Natural killer cell (primary cell): Measurements from ENCODE around the gene PHEX. TPM values are rescaled to one million over a fixed set of nuclear protein-coding genes. Genes with fewer than 3 reads are reported as not detected.

Experiments
- ATAC-seq, 3 donors: fragments of 150-1000 bp in 2 of 3; fragments of 200-7000 bp in 1 of 3; cut with Tn5 transposase; 1 replicate in 1 of 3; 2 replicates in 2 of 3; pipeline ENCODE4 v1.10.0; 2021; ENCODE audit warnings: mild to moderate bottlenecking in 2 of 3, moderate library complexity in 2 of 3
- DNase-seq, 2 donors: peaks; one replicate each; pipeline versions ENCODE4 v3.0.0 to v3.0.0-alpha.2; 2013 to 2021; ENCODE audit warnings: mixed read lengths in 1 of 2
- H3K27ac ChIP-seq: one replicate; pipeline ENCODE4 v1.5.1; 2013; ENCODE audit warnings: mild to moderate bottlenecking, low read length
- H3K27me3 ChIP-seq: one replicate; pipeline ENCODE4 v1.6.1; 2013; ENCODE audit warnings: low read length; ENCODE audit not compliant: control insufficient read depth, insufficient read depth
- H3K36me3 ChIP-seq: one replicate; pipeline ENCODE4 v1.6.1; 2013; ENCODE audit warnings: low read length; ENCODE audit not compliant: control insufficient read depth, insufficient read depth
- H3K4me1 ChIP-seq: one replicate; pipeline ENCODE4 v1.6.1; 2013; ENCODE audit warnings: low read length; ENCODE audit not compliant: control insufficient read depth, insufficient read depth
- H3K4me3 ChIP-seq: one replicate; pipeline ENCODE4 v1.5.1; 2013; ENCODE audit warnings: low read length
- H3K9me3 ChIP-seq: one replicate; pipeline ENCODE4 v1.6.1; 2013; ENCODE audit warnings: low read length; ENCODE audit not compliant: control insufficient read depth, insufficient read depth
- H3K27ac Mint-ChIP-seq, 2 donors: one replicate each; pipeline ENCODE4 v1.8.0; 2022; ENCODE audit warnings: mild to moderate bottlenecking in 2 of 2, mixed read lengths in 2 of 2, moderate library complexity in 1 of 2
- H3K27me3 Mint-ChIP-seq, 2 donors: one replicate each; pipeline ENCODE4 v1.8.0; 2022; ENCODE audit warnings: low read depth in 2 of 2, mixed read lengths in 2 of 2
- H3K36me3 Mint-ChIP-seq: one replicate; pipeline ENCODE4 v1.8.0; 2022; ENCODE audit warnings: mixed read lengths
- H3K4me1 Mint-ChIP-seq, 2 donors: one replicate each; pipeline ENCODE4 v1.8.0; 2022; ENCODE audit warnings: mixed read lengths in 2 of 2
- H3K4me3 Mint-ChIP-seq: one replicate; pipeline ENCODE4 v1.8.0; 2022; ENCODE audit warnings: mild to moderate bottlenecking, moderate library complexity, mixed read lengths
- H3K9me3 Mint-ChIP-seq, 2 donors: one replicate each; pipeline ENCODE4 v1.8.0; 2022; ENCODE audit warnings: mixed read lengths in 2 of 2
- CTCF ChIP-seq: fragments of 200-600 bp; IDR thresholded peaks from one replicate; pipeline ENCODE4 v1.8.0; 2022; ENCODE audit warnings: antibody characterized with exemption
- WGBS: methylation state at CpG from one replicate; pipeline ENCODE4 v1.1.7; 2013; ENCODE audit warnings: missing lambda C conversion rate; ENCODE audit not compliant: insufficient coverage; 5-methylcytosine and 5-hydroxymethylcytosine counted together
- intact Hi-C: fragments of 100-400 bp; cut with micrococcal nuclease; formaldehyde crosslinking; loops from one replicate; pipeline ENCODE4 v1.14.2; 2022
- total RNA-seq, 4 donors: library from RNA; stranded (reverse); fragments of 120-200 nt in 1 of 4; gene quantifications; one replicate each; pipeline versions ENCODE4 v1.2.3 to v1.2.4, GENCODE V29; 2013 to 2022

PHEX gene
- total RNA-seq, 3 donors from 2014 or later (not counting 1 experiment from before 2014, with no cell fraction given), result 0.10 to 0.54 (median 0.25) TPM

- no peak overlapping the region for H3K27ac Mint-ChIP-seq
- H3K9me3 Mint-ChIP-seq, result no peaks in the 10 kb centered on the region
- Histone ChIP-seq H3K36me3 (no peaks in the 10 kb centered on the region), H3K4me1 (no peaks in the 10 kb centered on the region), H3K27me3 (no peaks in the 10 kb centered on the region), H3K9me3 (no peaks in the 10 kb centered on the region), H3K4me3 (no peak overlapping the region), H3K27ac (no peak overlapping the region)
- TF ChIP-seq CTCF, result no peak
- DNase-seq (no peak), ATAC-seq (no peak)
- intact Hi-C loops, result no loop called here
- no peaks in the 10 kb centered on the region for H3K4me1 Mint-ChIP-seq
- H3K4me3 Mint-ChIP-seq, result no peak overlapping the region
- WGBS, result 84% methylated on average over 2 of the region's 3 CpGs
- H3K36me3 Mint-ChIP-seq, result no peaks in the 10 kb centered on the region
- H3K27me3 Mint-ChIP-seq, result peaks cover under 1 to 14% of the 10 kb centered on the region in 2 donors
These were observed 89.0 kb downstream of the PHEX start for GRCh38 chrX:22121161-22121560.

GRCh38 chrX:22122510-22122909, 90.4 kb downstream of the PHEX start:
- ATAC-seq, result no peak

GRCh38 chrX:22124098-22124497, 92.0 kb downstream of the PHEX start:
- WGBS, result 94% methylated on average over 5 of the region's 6 CpGs
- no peak for DNase-seq
- no peak overlapping the region for H3K4me3 Mint-ChIP-seq
- Histone ChIP-seq H3K36me3 (no peaks in the 10 kb centered on the region), H3K9me3 (no peaks in the 10 kb centered on the region), H3K4me1 (no peaks in the 10 kb centered on the region), H3K27me3 (no peaks in the 10 kb centered on the region), H3K27ac (no peak overlapping the region), H3K4me3 (no peak overlapping the region)
- intact Hi-C loops, result no loop called here
- no peak overlapping the region for H3K27ac Mint-ChIP-seq
- H3K9me3 Mint-ChIP-seq, result no peaks in the 10 kb centered on the region
- no peaks in the 10 kb centered on the region for H3K36me3 Mint-ChIP-seq
- TF ChIP-seq CTCF, result no peak
- no peak for ATAC-seq
- H3K4me1 Mint-ChIP-seq, result no peaks in the 10 kb centered on the region
- H3K27me3 Mint-ChIP-seq, result peaks cover 5 to 16% of the 10 kb centered on the region in 2 donors

More at GRCh38 chrX:22122510-22122909, 90.4 kb downstream of the PHEX start:
- Histone ChIP-seq H3K4me1 (no peaks in the 10 kb centered on the region), H3K27ac (no peak overlapping the region), H3K27me3 (no peaks in the 10 kb centered on the region), H3K4me3 (no peak overlapping the region), H3K9me3 (no peaks in the 10 kb centered on the region), H3K36me3 (no peaks in the 10 kb centered on the region)
- DNase-seq, result no peak
- Mint-ChIP-seq H3K4me3 (no peak overlapping the region), H3K9me3 (no peaks in the 10 kb centered on the region), H3K4me1 (no peaks in the 10 kb centered on the region), H3K27ac (no peak overlapping the region), H3K27me3 (peaks cover 5 to 20% of the 10 kb centered on the region in 2 donors), H3K36me3 (no peaks in the 10 kb centered on the region)
- no peak for TF ChIP-seq CTCF
- intact Hi-C loops, result no loop called here
- WGBS, result 96% methylated on average over 2 of the region's 2 CpGs

GRCh38 chrX:22125481-22125880, 93.4 kb downstream of the PHEX start:
- Mint-ChIP-seq H3K4me1 (no peaks in the 10 kb centered on the region), H3K9me3 (no peaks in the 10 kb centered on the region), H3K36me3 (no peaks in the 10 kb centered on the region), H3K27me3 (peaks cover 5 to 18% of the 10 kb centered on the region in 2 donors), H3K27ac (no peak overlapping the region), H3K4me3 (no peak overlapping the region)
- Histone ChIP-seq H3K9me3 (no peaks in the 10 kb centered on the region), H3K27me3 (no peaks in the 10 kb centered on the region), H3K27ac (no peak overlapping the region), H3K4me1 (no peaks in the 10 kb centered on the region), H3K4me3 (no peak overlapping the region), H3K36me3 (no peaks in the 10 kb centered on the region)
- no peak for TF ChIP-seq CTCF
- ATAC-seq, result no peak
- intact Hi-C loops, result no loop called here
- no peak for DNase-seq
- WGBS, result no CpG with 5 or more reads among the region's 1 CpG
